ENCODE results near the gene TSACC.

- TF ChIP-seq POLR2A (IDR thresholded peaks at IDR 0.05), result no peak
- no peak for TF ChIP-seq CTCF (IDR thresholded peaks at IDR 0.05)
Observed at GRCh38 chr1:156392452-156392853, 54.1 kb downstream of the TSACC start.

All from thyroid gland (tissue), 4 donors.